GM12874 (cell line): ENCODE measurements around the gene ANGPTL3.

Experiments used
- CTCF ChIP-seq: IDR thresholded peaks from 2 replicates; pipeline ENCODE4 v1.5.1; 2011; ENCODE audit warnings: low read depth, mild to moderate bottlenecking, control low read depth, low read length, moderate library complexity; ENCODE audit not compliant: insufficient read depth

ANGPTL3 gene

GRCh38 chr1:62652387-62652786 is 55.1 kb downstream of the ANGPTL3 start:
- no peak for TF ChIP-seq CTCF

GRCh38 chr1:62654744-62655143 is 57.4 kb downstream of the ANGPTL3 start:
- no peak for TF ChIP-seq CTCF
